ENCODE measurements around the gene CDC25B. TPM values are rescaled to one million over a fixed set of nuclear protein-coding genes. Genes with fewer than 3 reads are reported as not detected.

CDC25B gene
- total and polyA plus RNA-seq, 2 of the 8 experiments (the other 6 are each of a cell fraction or from before 2014, with no cell fraction given), result 21.7 to 31.2 TPM

- Histone ChIP-seq H4K20me1 (replicated peaks in 1 of 2; ENCODE audit: control insufficient read depth in 1 of 2, insufficient read depth in 2 of 2, low read length in 2 of 2) (peaks cover 0 to 5% of the 10 kb centered on the region in 2 experiments), H3K4me3 (ENCODE audit: extremely low read depth in 1 of 4, insufficient read depth in 2 of 4, low read depth in 3 of 4, low read length in 4 of 4) (no peak overlapping the region), H2AFZ (ENCODE audit: low read length) (no peak overlapping the region), H3K27ac (ENCODE audit: low read depth, low read length) (no peak overlapping the region), H4K8ac (ENCODE audit: extremely low read depth, insufficient read depth, low read length) (no peak overlapping the region; the same call in 1 of the 2 replicates), H2BK20ac (ENCODE audit: low read length) (no peak overlapping the region), H4K91ac (replicated peaks; ENCODE audit: insufficient read length, low read length) (no peak overlapping the region), H2AK5ac (ENCODE audit: low read depth, low read length) (peak overlapping the region; percentile 3; the same call in 1 of the 2 replicates), H2BK12ac (ENCODE audit: low read depth, low read length) (no peak overlapping the region), H3K18ac (ENCODE audit: extremely low read depth, low read length) (no peak overlapping the region), H3K27me3 (replicated peaks in 1 of 4; ENCODE audit: control insufficient read depth in 3 of 4, extremely low read depth in 1 of 4, insufficient read depth in 3 of 4, low read length in 3 of 4) (no peaks in the 10 kb centered on the region), H3K14ac (ENCODE audit: insufficient read length) (no peak overlapping the region), H3K4me2 (ENCODE audit: insufficient read depth in 1 of 2, low read depth in 2 of 2, low read length in 2 of 2) (peak overlapping the region in 1 of 2 experiments; percentile 88; a peak in 1 of 4 replicates), H3K4ac (replicated peaks; ENCODE audit: insufficient read length, low read depth, low read length) (no peak overlapping the region), H2BK5ac (ENCODE audit: low read depth, low read length) (no peak overlapping the region), H3K23me2 (ENCODE audit: low read depth, low read length) (peaks cover 12% of the 10 kb centered on the region), H3K4me1 (replicated peaks in 1 of 4; ENCODE audit: control insufficient read depth in 3 of 4, insufficient read depth in 4 of 4, low read length in 3 of 4) (peaks cover 0 to 8% (median 4%) of the 10 kb centered on the region in 4 experiments; a peak in 3 of 7 replicates), H3K36me3 (ENCODE audit: control insufficient read depth in 2 of 4, insufficient read depth in 4 of 4, low read length in 3 of 4) (no peaks in the 10 kb centered on the region), H3K9me3 (ENCODE audit: insufficient read depth in 2 of 2, low read depth in 1 of 2, low read length in 1 of 2) (no peaks in the 10 kb centered on the region), H3K79me2 (ENCODE audit: control insufficient read depth in 1 of 2, insufficient read depth in 2 of 2, low read length in 2 of 2) (peaks cover 0 to 4% of the 10 kb centered on the region in 2 experiments; a peak in 2 of 4 replicates), H3K23ac (ENCODE audit: insufficient read length) (no peak overlapping the region), H2BK15ac (ENCODE audit: low read length) (no peak overlapping the region), H3K79me1 (ENCODE audit: low read depth, low read length) (peaks cover 3% of the 10 kb centered on the region; the same call in 1 of the 2 replicates), H2BK120ac (replicated peaks; ENCODE audit: low read depth, low read length) (no peak overlapping the region), H3K9ac (replicated peaks in 1 of 4; ENCODE audit: extremely low read depth in 1 of 4, low read depth in 3 of 4, low read length in 3 of 4) (no peak overlapping the region), H4K5ac (ENCODE audit: insufficient read length, low read depth, low read length) (no peak overlapping the region), H3K56ac (replicated peaks; ENCODE audit: insufficient read length, low read depth, low read length) (no peak overlapping the region)
- no peak for DNase-seq (ENCODE audit: low read depth in 1 of 2, low spot score in 2 of 2)
- 73% methylated on average over 1 of the region's 1 CpG; no CpG with 5 or more reads in 1 of the 2 experiments for WGBS, 2 experiments (ENCODE audit: extremely low coverage in 1 of 2, insufficient coverage in 1 of 2, insufficient read length in 1 of 2, insufficient replicate concordance in 2 of 2, low coverage in 1 of 2, low lambda C conversion rate in 2 of 2, missing lambda C conversion rate in 1 of 2)
- POLR2A ChIA-PET (ENCODE audit: partially characterized antibody), result no interaction called here
- CTCF ChIA-PET (ENCODE audit: partially characterized antibody), result interaction anchor here (1.3 to 3.0 kb wide), 4 partner anchors 30 to 101 kb away, joined by 3 to 8 read pairs (median 4); no protein-coding TSS in a partner anchor
- no peak for FAIRE-seq
- TF ChIP-seq POLR2A (IDR thresholded peaks at IDR 0.05; ENCODE audit: control extremely low read depth in 1 of 2, low read depth in 2 of 2, low read length in 2 of 2) (no peak), SIX5 (IDR thresholded peaks at IDR 0.05; ENCODE audit: low read depth, low read length) (no peak), MAX (IDR thresholded peaks at IDR 0.05) (no peak), EP300 (IDR thresholded peaks at IDR 0.05; ENCODE audit: borderline replicate concordance in 1 of 2, low read depth in 2 of 2, low read length in 2 of 2) (no peak), E2F6 (IDR thresholded peaks at IDR 0.05) (no peak), SUZ12 (IDR thresholded peaks at IDR 0.05; ENCODE audit: low read length) (no peak), HDAC6 (IDR thresholded peaks at IDR 0.05; ENCODE audit: low read depth, low read length) (no peak), BCL11A (IDR thresholded peaks at IDR 0.05; ENCODE audit: low read depth in 2 of 2, low read length in 2 of 2) (no peak), EGR1 (IDR thresholded peaks at IDR 0.05; ENCODE audit: borderline replicate concordance, low read depth, low read length) (no peak), CBX8 (IDR thresholded peaks at IDR 0.05; ENCODE audit: borderline replicate concordance, low read depth, low read length) (no peak), KDM1A (IDR thresholded peaks at IDR 0.05; ENCODE audit: borderline replicate concordance, low read length) (no peak), RXRA (IDR thresholded peaks at IDR 0.05; ENCODE audit: insufficient read depth, low read depth, low read length) (no peak), SRF (IDR thresholded peaks at IDR 0.05; ENCODE audit: low read depth, low read length) (no peak)
Observed at GRCh38 chr20:3848565-3848964, 52.5 kb downstream of the CDC25B start.

Measured in H1 (cell line).